ENCODE results near the gene OR4D10. TPM values are rescaled to one million over a fixed set of nuclear protein-coding genes. Genes with fewer than 3 reads are reported as not detected.

OR4D10 gene
- total and polyA plus RNA-seq, 2 of the 13 experiments (the other 11 are each of a cell fraction or from before 2014, with no cell fraction given) = not detected

DNA sequence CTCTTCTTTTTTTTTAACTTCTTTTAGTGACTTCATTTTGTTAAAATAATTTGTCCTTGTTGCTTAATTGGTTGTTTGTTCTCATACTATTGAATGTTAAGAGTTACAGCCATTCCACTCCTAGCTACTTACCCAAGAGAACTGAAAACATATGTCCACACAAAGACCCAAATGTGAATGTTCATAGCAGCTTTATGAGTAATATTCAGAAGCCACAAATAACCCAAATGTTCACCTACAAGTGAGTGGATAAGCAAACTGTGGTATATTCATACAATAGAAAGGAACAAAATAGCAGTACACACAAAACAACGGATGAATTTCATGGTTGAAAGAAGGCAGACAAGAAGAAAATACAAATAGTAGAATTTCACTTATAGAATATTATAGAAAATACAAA is 28.8 kb downstream of the OR4D10 start:
- Histone ChIP-seq H3K9ac (ENCODE audit: insufficient read depth, low read depth, low read length) (no peak overlapping the region), H3K27me3 (ENCODE audit: control insufficient read depth in 1 of 2, insufficient read depth in 2 of 2, low read length in 2 of 2) (peaks cover 0 to 3% of the 10 kb centered on the region in 2 experiments; a peak in 1 of 5 replicates), H3K4me3 (replicated peaks in 1 of 3; ENCODE audit: insufficient read depth in 1 of 3, low read depth in 2 of 3, low read length in 3 of 3) (no peak overlapping the region), H3K27ac (ENCODE audit: extremely low read length, insufficient read depth, low read length) (no peak overlapping the region), H3K36me3 (replicated peaks in 1 of 2; ENCODE audit: control insufficient read depth in 1 of 2, insufficient read depth in 2 of 2, low read length in 2 of 2) (no peaks in the 10 kb centered on the region), H3K4me2 (ENCODE audit: low read depth, low read length) (no peak overlapping the region), H3K4me1 (ENCODE audit: insufficient read depth, low read length) (no peaks in the 10 kb centered on the region), H3K79me2 (ENCODE audit: insufficient read depth, low read length) (no peaks in the 10 kb centered on the region), H2AFZ (ENCODE audit: low read length) (no peak overlapping the region), H3K9me3 (ENCODE audit: low read length) (no peaks in the 10 kb centered on the region), H4K20me1 (ENCODE audit: insufficient read depth, low read length) (no peaks in the 10 kb centered on the region)
- DNase-seq (ENCODE audit: low spot score) (no peak), ATAC-seq (no peak), FAIRE-seq (no peak)
- ChIA-PET CTCF (ENCODE audit: low intra/inter-chr PET ratio, low total read pairs) (no interaction called here), POLR2A (no interaction called here)
- 0% methylated on average over 1 of the region's 1 CpG for WGBS (ENCODE audit: low lambda C conversion rate)
- BruUV-seq (replicated peaks) = no TSS peak
- in situ Hi-C loops (cut with HindIII; ENCODE audit: extremely low pct_ligation_motif_present, low pct_unique_long_range_greater_than_20kb) (no loop called here), intact Hi-C loops (cut with micrococcal nuclease; ENCODE audit: unreplicated experiment) (no loop called here)
- TF ChIP-seq, protein P1, sequence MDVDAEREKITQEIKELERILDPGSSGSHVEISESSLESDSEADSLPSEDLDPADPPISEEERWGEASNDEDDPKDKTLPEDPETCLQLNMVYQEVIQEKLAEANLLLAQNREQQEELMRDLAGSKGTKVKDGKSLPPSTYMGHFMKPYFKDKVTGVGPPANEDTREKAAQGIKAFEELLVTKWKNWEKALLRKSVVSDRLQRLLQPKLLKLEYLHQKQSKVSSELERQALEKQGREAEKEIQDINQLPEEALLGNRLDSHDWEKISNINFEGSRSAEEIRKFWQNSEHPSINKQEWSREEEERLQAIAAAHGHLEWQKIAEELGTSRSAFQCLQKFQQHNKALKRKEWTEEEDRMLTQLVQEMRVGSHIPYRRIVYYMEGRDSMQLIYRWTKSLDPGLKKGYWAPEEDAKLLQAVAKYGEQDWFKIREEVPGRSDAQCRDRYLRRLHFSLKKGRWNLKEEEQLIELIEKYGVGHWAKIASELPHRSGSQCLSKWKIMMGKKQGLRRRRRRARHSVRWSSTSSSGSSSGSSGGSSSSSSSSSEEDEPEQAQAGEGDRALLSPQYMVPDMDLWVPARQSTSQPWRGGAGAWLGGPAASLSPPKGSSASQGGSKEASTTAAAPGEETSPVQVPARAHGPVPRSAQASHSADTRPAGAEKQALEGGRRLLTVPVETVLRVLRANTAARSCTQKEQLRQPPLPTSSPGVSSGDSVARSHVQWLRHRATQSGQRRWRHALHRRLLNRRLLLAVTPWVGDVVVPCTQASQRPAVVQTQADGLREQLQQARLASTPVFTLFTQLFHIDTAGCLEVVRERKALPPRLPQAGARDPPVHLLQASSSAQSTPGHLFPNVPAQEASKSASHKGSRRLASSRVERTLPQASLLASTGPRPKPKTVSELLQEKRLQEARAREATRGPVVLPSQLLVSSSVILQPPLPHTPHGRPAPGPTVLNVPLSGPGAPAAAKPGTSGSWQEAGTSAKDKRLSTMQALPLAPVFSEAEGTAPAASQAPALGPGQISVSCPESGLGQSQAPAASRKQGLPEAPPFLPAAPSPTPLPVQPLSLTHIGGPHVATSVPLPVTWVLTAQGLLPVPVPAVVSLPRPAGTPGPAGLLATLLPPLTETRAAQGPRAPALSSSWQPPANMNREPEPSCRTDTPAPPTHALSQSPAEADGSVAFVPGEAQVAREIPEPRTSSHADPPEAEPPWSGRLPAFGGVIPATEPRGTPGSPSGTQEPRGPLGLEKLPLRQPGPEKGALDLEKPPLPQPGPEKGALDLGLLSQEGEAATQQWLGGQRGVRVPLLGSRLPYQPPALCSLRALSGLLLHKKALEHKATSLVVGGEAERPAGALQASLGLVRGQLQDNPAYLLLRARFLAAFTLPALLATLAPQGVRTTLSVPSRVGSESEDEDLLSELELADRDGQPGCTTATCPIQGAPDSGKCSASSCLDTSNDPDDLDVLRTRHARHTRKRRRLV (CRISPR knock-in tag; IDR thresholded peaks at IDR 0.05) = no peak
- TF ChIP-seq ZNF7 (CRISPR knock-in tag; IDR thresholded peaks at IDR 0.05) = no peak
- TF ChIP-seq ZBTB1 (CRISPR knock-in tag; IDR thresholded peaks at IDR 0.05; ENCODE audit: borderline replicate concordance) = no peak
- TF ChIP-seq, protein P2, sequence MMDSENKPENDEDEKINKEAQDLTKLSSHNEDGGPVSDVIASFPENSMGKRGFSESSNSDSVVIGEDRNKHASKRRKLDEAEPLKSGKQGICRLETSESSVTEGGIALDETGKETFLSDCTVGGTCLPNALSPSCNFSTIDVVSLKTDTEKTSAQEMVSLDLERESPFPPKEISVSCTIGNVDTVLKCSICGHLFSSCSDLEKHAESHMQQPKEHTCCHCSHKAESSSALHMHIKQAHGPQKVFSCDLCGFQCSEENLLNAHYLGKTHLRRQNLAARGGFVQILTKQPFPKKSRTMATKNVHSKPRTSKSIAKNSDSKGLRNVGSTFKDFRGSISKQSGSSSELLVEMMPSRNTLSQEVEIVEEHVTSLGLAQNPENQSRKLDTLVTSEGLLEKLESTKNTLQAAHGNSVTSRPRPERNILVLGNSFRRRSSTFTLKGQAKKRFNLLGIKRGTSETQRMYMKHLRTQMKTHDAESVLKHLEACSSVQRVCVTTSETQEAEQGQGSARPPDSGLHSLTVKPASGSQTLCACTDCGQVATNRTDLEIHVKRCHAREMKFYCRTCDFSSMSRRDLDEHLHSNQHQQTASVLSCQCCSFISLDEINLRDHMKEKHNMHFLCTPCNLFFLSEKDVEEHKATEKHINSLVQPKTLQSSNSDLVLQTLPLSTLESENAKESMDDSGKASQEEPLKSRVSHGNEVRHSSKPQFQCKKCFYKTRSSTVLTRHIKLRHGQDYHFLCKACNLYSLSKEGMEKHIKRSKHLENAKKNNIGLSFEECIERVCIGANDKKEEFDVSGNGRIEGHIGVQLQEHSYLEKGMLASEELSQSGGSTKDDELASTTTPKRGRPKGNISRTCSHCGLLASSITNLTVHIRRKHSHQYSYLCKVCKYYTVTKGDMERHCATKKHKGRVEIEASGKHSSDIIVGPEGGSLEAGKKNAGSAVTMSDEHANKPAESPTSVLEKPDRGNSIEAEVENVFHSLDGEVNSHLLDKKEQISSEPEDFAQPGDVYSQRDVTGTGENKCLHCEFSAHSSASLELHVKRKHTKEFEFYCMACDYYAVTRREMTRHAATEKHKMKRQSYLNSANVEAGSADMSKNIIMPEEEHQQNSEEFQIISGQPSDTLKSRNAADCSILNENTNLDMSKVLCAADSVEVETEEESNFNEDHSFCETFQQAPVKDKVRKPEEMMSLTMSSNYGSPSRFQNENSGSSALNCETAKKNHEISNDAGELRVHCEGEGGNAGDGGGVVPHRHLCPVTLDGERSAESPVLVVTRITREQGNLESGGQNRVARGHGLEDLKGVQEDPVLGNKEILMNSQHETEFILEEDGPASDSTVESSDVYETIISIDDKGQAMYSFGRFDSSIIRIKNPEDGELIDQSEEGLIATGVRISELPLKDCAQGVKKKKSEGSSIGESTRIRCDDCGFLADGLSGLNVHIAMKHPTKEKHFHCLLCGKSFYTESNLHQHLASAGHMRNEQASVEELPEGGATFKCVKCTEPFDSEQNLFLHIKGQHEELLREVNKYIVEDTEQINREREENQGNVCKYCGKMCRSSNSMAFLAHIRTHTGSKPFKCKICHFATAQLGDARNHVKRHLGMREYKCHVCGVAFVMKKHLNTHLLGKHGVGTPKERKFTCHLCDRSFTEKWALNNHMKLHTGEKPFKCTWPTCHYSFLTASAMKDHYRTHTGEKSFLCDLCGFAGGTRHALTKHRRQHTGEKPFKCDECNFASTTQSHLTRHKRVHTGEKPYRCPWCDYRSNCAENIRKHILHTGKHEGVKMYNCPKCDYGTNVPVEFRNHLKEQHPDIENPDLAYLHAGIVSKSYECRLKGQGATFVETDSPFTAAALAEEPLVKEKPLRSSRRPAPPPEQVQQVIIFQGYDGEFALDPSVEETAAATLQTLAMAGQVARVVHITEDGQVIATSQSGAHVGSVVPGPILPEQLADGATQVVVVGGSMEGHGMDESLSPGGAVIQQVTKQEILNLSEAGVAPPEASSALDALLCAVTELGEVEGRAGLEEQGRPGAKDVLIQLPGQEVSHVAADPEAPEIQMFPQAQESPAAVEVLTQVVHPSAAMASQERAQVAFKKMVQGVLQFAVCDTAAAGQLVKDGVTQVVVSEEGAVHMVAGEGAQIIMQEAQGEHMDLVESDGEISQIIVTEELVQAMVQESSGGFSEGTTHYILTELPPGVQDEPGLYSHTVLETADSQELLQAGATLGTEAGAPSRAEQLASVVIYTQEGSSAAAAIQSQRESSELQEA (CRISPR knock-in tag; IDR thresholded peaks at IDR 0.05; ENCODE audit: not compliant biosample characterization) = no peak
- TF ChIP-seq KLF12 (CRISPR knock-in tag; IDR thresholded peaks at IDR 0.05; ENCODE audit: borderline replicate concordance) = no peak
- no peak for TF ChIP-seq CENPT (CRISPR knock-in tag; IDR thresholded peaks at IDR 0.05; ENCODE audit: low read depth)
- TF ChIP-seq, protein P3, sequence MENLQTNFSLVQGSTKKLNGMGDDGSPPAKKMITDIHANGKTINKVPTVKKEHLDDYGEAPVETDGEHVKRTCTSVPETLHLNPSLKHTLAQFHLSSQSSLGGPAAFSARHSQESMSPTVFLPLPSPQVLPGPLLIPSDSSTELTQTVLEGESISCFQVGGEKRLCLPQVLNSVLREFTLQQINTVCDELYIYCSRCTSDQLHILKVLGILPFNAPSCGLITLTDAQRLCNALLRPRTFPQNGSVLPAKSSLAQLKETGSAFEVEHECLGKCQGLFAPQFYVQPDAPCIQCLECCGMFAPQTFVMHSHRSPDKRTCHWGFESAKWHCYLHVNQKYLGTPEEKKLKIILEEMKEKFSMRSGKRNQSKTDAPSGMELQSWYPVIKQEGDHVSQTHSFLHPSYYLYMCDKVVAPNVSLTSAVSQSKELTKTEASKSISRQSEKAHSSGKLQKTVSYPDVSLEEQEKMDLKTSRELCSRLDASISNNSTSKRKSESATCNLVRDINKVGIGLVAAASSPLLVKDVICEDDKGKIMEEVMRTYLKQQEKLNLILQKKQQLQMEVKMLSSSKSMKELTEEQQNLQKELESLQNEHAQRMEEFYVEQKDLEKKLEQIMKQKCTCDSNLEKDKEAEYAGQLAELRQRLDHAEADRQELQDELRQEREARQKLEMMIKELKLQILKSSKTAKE (CRISPR knock-in tag; IDR thresholded peaks at IDR 0.05; ENCODE audit: borderline replicate concordance) = no peak
- no peak for TF ChIP-seq TAF15 (IDR thresholded peaks at IDR 0.05; ENCODE audit: low read depth, low read length, poor library complexity, severe bottlenecking)
- TF ChIP-seq ZNF33B (CRISPR knock-in tag; IDR thresholded peaks at IDR 0.05) = no peak

Data from HepG2 (cell line).